Kidney epithelial cell (primary cell): ENCODE measurements around the gene KCNH8. TPM values are rescaled to one million over a fixed set of nuclear protein-coding genes. Genes with fewer than 3 reads are reported as not detected.

Source experiments
- DNase-seq: peaks from one replicate; pipeline ENCODE4 v3.0.0-alpha.2; 2010; ENCODE audit warnings: low read depth
- H3K27me3 ChIP-seq: 2 replicates; pipeline ENCODE4 v1.6.0; 2011; ENCODE audit warnings: low read length; ENCODE audit not compliant: control insufficient read depth, insufficient read depth
- H3K36me3 ChIP-seq: 2 replicates; pipeline ENCODE4 v1.5.1; 2011; ENCODE audit warnings: low read length; ENCODE audit not compliant: control insufficient read depth, insufficient read depth
- H3K4me3 ChIP-seq: 2 replicates; pipeline ENCODE4 v1.5.1; 2011; ENCODE audit warnings: low read depth, mild to moderate bottlenecking, control low read depth, low read length
- CTCF ChIP-seq: IDR thresholded peaks from 2 replicates; pipeline ENCODE4 v1.5.1; 2011; ENCODE audit warnings: mild to moderate bottlenecking, moderate library complexity, low read length, control low read depth, inconsistent platforms; ENCODE audit not compliant: insufficient read depth, poor library complexity, severe bottlenecking
- total RNA-seq: library from RNA; depleted of rRNA; stranded (reverse); fragments of >200 nt; gene quantifications from 2 replicates; pipeline ENCODE4 v1.2.3, GENCODE V29; 2015

The KCNH8 gene
- total RNA-seq, 1 donor from 2014 or later = 0.88 TPM

- no peak for TF ChIP-seq CTCF
- no peaks in the 10 kb centered on the region for H3K36me3 ChIP-seq
- H3K27me3 ChIP-seq = no peaks in the 10 kb centered on the region
- no peak for DNase-seq
- no peak overlapping the region for H3K4me3 ChIP-seq
These were observed 40.6 kb upstream of the KCNH8 start for GRCh38 chr3:19107719-19108118.

GRCh38 chr3:19110335-19110895 is 37.9 kb upstream of the KCNH8 start:
- no peaks in the 10 kb centered on the region for H3K27me3 ChIP-seq
- H3K4me3 ChIP-seq = no peak overlapping the region
- H3K36me3 ChIP-seq = no peaks in the 10 kb centered on the region
- no peak for DNase-seq
- TF ChIP-seq CTCF = no peak

GRCh38 chr3:19114461-19114860 is 33.8 kb upstream of the KCNH8 start:
- H3K4me3 ChIP-seq = no peak overlapping the region
- no peak for DNase-seq
- no peaks in the 10 kb centered on the region for H3K27me3 ChIP-seq
- H3K36me3 ChIP-seq = no peaks in the 10 kb centered on the region
- no peak for TF ChIP-seq CTCF

GRCh38 chr3:19116239-19116638 is 32.1 kb upstream of the KCNH8 start:
- no peaks in the 10 kb centered on the region for H3K27me3 ChIP-seq
- H3K36me3 ChIP-seq = no peaks in the 10 kb centered on the region
- no peak overlapping the region for H3K4me3 ChIP-seq
- TF ChIP-seq CTCF = no peak
- no peak for DNase-seq

GRCh38 chr3:19124752-19125151 is 23.6 kb upstream of the KCNH8 start:
- no peak for TF ChIP-seq CTCF
- DNase-seq = no peak
- H3K27me3 ChIP-seq = no peaks in the 10 kb centered on the region
- H3K4me3 ChIP-seq = no peak overlapping the region
- no peaks in the 10 kb centered on the region for H3K36me3 ChIP-seq

GRCh38 chr3:19139863-19140262 is 8.4 kb upstream of the KCNH8 start:
- TF ChIP-seq CTCF = no peak
- no peak overlapping the region for H3K4me3 ChIP-seq
- no peaks in the 10 kb centered on the region for H3K27me3 ChIP-seq
- no peaks in the 10 kb centered on the region for H3K36me3 ChIP-seq
- DNase-seq = no peak
